Activated B cell treated with CpG ODN at 0.5 μM for 24 hours (primary cell): Measurements from ENCODE around the gene CREB3L2. TPM values are rescaled to one million over a fixed set of nuclear protein-coding genes. Genes with fewer than 3 reads are reported as not detected.
"Not testable (repeated sequence)": the region's sequence is repeated elsewhere in the genome, so short reads cannot be mapped to it uniquely, and the experiment has no call there.

Experiments used
- ATAC-seq: fragments of 200-7000 bp; cut with Tn5 transposase; one replicate; pipeline ENCODE4 v1.10.0; 2021; ENCODE audit warnings: low read depth, mild to moderate bottlenecking, moderate library complexity
- CTCF ChIA-PET: fragments of 350-600 bp; sonication (Branson Sonifier 250); formaldehyde crosslinking; loops from one replicate; lab custom pipeline; 2021; ENCODE audit warnings: antibody characterized with exemption; lab: Charles Lee
- POLR2A ChIA-PET: fragments of 350-600 bp; sonication (Branson Sonifier 250); formaldehyde crosslinking; loops from one replicate; lab custom pipeline; 2021; ENCODE audit warnings: antibody characterized with exemption; lab: Charles Lee
- DNase-seq: peaks from one replicate; pipeline ENCODE4 v3.0.0; 2022
- H3K27ac Mint-ChIP-seq: one replicate; pipeline ENCODE4 v1.8.0; 2020; ENCODE audit warnings: mixed read lengths
- H3K27me3 Mint-ChIP-seq: one replicate; pipeline ENCODE4 v1.8.0; 2021; ENCODE audit warnings: mixed read lengths
- H3K36me3 Mint-ChIP-seq: one replicate; pipeline ENCODE4 v1.8.0; 2021; ENCODE audit warnings: low read depth, mixed read lengths
- H3K4me1 Mint-ChIP-seq: one replicate; pipeline ENCODE4 v1.8.0; 2021; ENCODE audit warnings: mixed read lengths
- H3K4me3 Mint-ChIP-seq: one replicate; pipeline ENCODE4 v1.8.0; 2020; ENCODE audit warnings: mild to moderate bottlenecking, mixed read lengths
- H3K9me3 Mint-ChIP-seq: one replicate; pipeline ENCODE4 v1.8.0; 2020; ENCODE audit warnings: mixed read lengths
- CTCF ChIP-seq: fragments of 200-600 bp; IDR thresholded peaks from one replicate; pipeline ENCODE4 v1.8.0; 2022; ENCODE audit warnings: antibody characterized with exemption, mild to moderate bottlenecking
- intact Hi-C: fragments of 100-400 bp; cut with micrococcal nuclease; formaldehyde crosslinking; loops from one replicate; pipeline ENCODE4 v1.15.1; 2024
- total RNA-seq: library from RNA; stranded (reverse); gene quantifications from 2 replicates; pipeline ENCODE4 v1.2.3, GENCODE V29; 2022

Gene CREB3L2
- total RNA-seq, 1 donor from 2014 or later, result 21.7 TPM

GRCh38 chr7:138014686-138015085 is 12.8 kb upstream of the CREB3L2 start:
- H3K36me3 Mint-ChIP-seq, result no peaks in the 10 kb centered on the region
- intact Hi-C loops, result no loop called here
- H3K27ac Mint-ChIP-seq, result no peak overlapping the region
- CTCF ChIA-PET, result interaction anchor here (1.1 to 1.4 kb wide), 2 partner anchors 12 to 111 kb away, joined by 5 to 7 read pairs; partner anchors contain the start of gene CREB3L2
- DNase-seq (no peak), ATAC-seq (no peak)
- H3K4me3 Mint-ChIP-seq, result no peak overlapping the region
- H3K9me3 Mint-ChIP-seq, result no peaks in the 10 kb centered on the region
- POLR2A ChIA-PET, result interaction anchor here (1.5 kb wide), 1 partner anchor 13 kb away, joined by 3 read pairs; no protein-coding TSS in a partner anchor
- TF ChIP-seq CTCF, result no peak
- no peaks in the 10 kb centered on the region for H3K27me3 Mint-ChIP-seq
- peaks cover 3% of the 10 kb centered on the region for H3K4me1 Mint-ChIP-seq

- CTCF ChIA-PET, result interaction anchor here (1.1 to 1.4 kb wide), 2 partner anchors 12 to 111 kb away, joined by 5 to 7 read pairs; partner anchors contain the start of gene CREB3L2
- DNase-seq, ATAC-seq, H3K27ac Mint-ChIP-seq, POLR2A ChIA-PET, H3K4me3 Mint-ChIP-seq, intact Hi-C loops, H3K27me3 Mint-ChIP-seq, H3K4me1 Mint-ChIP-seq, H3K9me3 Mint-ChIP-seq, H3K36me3 Mint-ChIP-seq: not testable (repeated sequence)
These were observed 12.3 kb upstream of the CREB3L2 start for GRCh38 chr7:138014201-138014600.

GRCh38 chr7:138009350-138009653 is 7.4 kb upstream of the CREB3L2 start:
- Mint-ChIP-seq H3K27ac (no peak overlapping the region), H3K4me1 (peaks cover 5% of the 10 kb centered on the region), H3K27me3 (no peaks in the 10 kb centered on the region), H3K9me3 (no peaks in the 10 kb centered on the region), H3K4me3 (no peak overlapping the region), H3K36me3 (no peaks in the 10 kb centered on the region)
- ChIA-PET POLR2A (no interaction called here), CTCF (interaction anchor here (0.7 to 4.7 kb wide), 11 partner anchors 9 to 729 kb away, joined by 3 to 121 read pairs (median 6); no protein-coding TSS in a partner anchor)
- intact Hi-C loops, result loop anchor here (1.0 kb wide), 2 partner anchors 106 to 403 kb away; no protein-coding TSS in a partner anchor
- ATAC-seq (no peak), DNase-seq (no peak)
- no peak for TF ChIP-seq CTCF

- Mint-ChIP-seq H3K9me3 (no peaks in the 10 kb centered on the region), H3K36me3 (no peaks in the 10 kb centered on the region), H3K27me3 (no peaks in the 10 kb centered on the region), H3K4me1 (peaks cover 5% of the 10 kb centered on the region), H3K27ac (no peak overlapping the region), H3K4me3 (no peak overlapping the region)
- intact Hi-C loops, result loop anchor here (1.0 kb wide), 2 partner anchors 105 to 402 kb away; no protein-coding TSS in a partner anchor
- peak; percentile 75 for ATAC-seq
- CTCF ChIA-PET, result interaction anchor here (0.7 to 4.7 kb wide), 13 partner anchors 9 to 730 kb away, joined by 3 to 121 read pairs (median 6); no protein-coding TSS in a partner anchor
- POLR2A ChIA-PET, result no interaction called here
- no peak for DNase-seq
- TF ChIP-seq CTCF, result peak; percentile 19
These were observed 6.9 kb upstream of the CREB3L2 start for GRCh38 chr7:138008588-138009349.

- H3K27me3 Mint-ChIP-seq, result no peaks in the 10 kb centered on the region
- intact Hi-C loops, result no loop called here
- no peaks in the 10 kb centered on the region for H3K9me3 Mint-ChIP-seq
These were observed 6.2 kb upstream of the CREB3L2 start for GRCh38 chr7:138008019-138008587.

More at GRCh38 chr7:138008019-138008587, 6.2 kb upstream of the CREB3L2 start:
- Mint-ChIP-seq H3K36me3 (no peaks in the 10 kb centered on the region), H3K4me3 (no peak overlapping the region), H3K27ac (no peak overlapping the region), H3K4me1 (peaks cover 6% of the 10 kb centered on the region)
- ChIA-PET CTCF (interaction anchor here (0.7 to 4.7 kb wide), 12 partner anchors 9 to 730 kb away, joined by 3 to 121 read pairs (median 6); no protein-coding TSS in a partner anchor), POLR2A (interaction anchor here (0.5 kb wide), 1 partner anchor 20 kb away, joined by 6 read pairs; no protein-coding TSS in a partner anchor)
- no peak for TF ChIP-seq CTCF
- ATAC-seq (no peak), DNase-seq (no peak)
